COR-L47 (cell line): ENCODE results near the gene SH3TC1.

Experiments
- DNase-seq: peaks from one replicate; lab custom pipeline; 2025; lab: John Stamatoyannopoulos, UW

SH3TC1 gene

DNA sequence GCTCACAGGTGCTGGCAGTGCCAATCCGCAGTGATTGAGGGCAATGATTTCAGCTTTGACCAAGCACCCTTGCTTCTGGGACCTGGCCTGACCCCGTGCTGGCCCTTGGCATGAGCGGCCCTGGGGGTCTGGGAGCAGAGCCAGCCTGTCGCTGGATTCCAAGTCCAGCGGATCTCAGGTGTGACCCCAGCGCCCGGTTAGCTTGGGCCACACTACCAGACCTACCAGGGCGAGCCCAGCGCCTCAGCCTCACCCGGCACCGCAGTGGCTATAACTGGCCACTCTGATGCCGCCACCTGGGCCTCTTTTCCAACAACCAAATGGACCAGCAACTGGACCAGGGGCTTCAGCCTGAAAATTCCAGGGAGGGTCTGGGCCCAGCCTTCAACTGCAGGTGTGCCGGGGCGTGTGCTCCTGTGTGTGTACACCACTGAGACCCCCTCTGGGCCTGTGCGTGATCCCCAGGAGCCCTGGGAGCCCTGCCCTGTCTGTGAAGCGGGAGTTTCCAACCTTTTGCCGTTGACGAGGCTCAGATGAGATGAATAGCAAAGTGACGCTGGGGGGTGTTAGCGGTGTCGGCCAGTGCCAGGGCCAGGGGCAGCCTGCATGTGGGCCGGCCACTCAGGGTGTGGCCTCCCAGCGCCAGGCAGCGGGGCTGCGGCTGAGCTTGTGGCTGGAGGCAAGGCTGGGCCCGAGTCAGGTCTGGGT, 658 bp downstream of the SH3TC1 start:
- no peak for DNase-seq

DNA sequence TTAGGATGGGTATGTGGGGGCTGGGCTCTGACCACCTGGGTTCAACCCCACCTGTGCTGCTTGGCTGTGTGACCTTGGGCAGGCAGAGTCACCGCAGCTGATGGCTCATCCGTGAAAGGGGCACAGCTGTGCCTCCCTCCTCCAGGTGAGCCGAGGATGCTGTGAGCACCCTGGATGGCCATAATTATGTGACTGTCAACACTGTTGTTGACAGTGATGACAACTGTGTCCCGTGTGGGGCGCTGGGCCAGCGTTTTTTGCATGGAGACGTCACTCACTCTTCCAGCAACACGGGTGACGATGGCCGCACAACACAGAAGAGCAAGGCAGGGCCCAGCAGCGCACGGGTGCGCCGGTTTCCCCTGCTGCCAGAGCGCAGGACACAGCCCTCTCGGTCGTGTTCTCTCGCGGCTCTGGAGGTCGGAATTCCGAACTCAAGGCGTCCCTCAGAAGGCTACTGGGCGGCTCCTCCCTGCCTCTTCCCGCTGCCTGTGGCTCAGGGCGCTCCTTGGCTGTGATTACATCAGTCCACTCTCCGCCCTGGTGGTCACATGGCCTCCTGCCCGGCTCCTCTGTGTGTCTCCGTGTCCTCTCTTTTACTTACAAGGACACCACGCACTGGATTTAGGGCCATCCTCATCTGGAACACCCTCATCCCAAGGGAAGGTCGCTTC, 1.3 kb downstream of the SH3TC1 start:
- DNase-seq = no peak

DNA sequence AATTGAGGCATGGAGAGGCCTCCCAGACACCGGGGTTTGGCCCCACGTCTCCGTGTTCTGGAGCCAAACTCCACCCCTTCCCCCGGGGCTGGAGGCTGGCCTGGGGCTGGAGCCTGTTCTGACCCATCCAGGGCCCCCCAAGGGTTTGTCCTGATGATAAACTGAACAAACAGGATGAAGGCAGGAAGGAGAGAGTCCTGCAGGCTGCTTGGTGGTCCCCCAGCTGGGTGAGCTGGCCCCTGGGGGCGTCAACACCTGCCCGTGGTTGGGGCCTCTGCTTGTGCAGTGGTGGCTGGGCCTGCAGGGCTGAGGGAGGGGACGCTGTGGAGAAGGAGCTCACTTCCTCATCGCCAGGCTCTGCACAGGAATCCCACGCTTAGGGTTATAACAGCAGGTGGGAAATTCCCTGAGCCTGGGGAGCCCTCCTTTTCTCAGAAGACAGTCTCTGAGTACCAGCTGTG, 2.3 kb downstream of the SH3TC1 start:
- DNase-seq = no peak

DNA sequence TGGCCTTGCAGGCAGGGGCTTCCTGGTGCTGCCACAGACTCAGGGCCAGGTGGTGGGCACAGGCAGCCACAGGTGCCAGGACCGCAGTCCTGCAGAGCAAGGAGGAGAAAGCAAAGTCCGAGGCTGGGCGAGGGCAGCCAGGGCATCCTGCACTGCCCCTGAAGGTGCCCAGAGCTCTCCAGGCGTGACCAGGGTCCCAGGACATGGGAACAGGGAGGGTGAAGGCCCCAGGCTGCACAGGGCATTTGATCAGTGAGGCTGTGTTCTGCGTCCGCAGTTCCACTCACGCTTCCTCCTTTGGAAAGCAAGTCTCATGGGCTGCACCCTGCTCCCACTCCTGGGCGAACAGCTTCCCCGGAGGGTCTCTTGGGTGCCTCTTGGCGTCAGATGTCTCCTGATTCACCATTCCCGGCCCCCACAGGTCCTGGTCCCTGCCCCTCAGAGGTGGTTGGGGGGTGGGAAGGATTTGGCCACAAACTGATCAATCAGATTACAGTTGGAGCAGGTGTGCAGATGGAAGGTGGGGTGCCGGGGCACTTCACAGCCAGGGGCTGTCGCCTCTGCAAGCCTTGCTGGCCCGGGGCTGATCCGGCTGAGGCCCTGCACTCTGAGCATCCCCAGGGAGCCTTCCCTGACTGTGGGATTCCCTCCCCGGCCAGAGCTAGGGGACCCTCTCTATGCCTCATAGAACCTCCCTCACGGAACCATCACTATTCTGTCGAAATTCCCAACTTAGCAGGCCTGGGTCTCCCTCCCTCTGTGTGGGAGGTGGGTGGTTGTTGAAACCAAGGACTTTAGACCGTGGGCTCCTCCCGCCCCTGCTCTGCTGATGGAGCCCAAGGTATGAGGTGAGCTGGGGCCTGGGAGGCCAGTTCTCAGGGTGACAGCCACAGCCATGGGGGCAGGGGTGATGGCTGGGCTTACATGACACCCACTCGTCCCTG, 3.3 kb downstream of the SH3TC1 start:
- DNase-seq = no peak

DNA sequence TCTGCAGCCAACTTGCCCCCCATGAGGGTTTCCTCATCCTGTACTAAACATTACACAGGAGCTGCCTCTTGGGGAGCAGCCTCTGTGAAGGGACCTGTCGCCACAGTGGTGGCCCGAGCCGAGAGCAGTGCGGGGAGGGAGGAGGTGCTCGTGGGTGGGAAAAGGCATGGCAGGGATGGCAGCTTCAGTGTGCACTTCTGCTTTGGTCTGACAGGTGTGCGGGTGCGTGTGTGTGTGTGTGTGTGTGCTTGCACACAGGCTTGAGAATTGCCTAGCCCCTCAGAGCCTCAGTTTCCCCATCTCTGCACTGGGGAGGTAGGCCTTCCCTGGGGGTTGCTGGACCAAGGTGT, 3.9 kb downstream of the SH3TC1 start:
- no peak for DNase-seq

DNA sequence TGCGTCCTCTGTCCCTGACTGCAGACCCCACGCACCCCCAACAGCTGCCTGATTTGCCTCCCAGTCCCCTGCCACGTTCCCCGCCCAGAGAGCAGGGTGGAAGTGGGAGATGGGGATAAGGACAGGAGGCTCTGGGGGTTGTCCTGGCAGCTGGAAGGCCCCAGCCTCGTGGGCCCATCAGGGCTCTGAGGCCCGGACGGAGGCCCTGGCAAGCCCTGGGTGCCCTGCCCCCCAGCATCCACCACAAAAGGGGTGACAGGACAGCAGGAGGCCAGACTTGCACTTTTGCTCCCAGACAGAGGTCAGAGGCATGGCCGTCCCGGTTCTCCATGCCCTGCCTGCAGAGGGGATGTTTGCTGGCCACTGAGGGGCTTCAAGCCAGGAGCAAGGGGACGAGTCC, 4.7 kb downstream of the SH3TC1 start:
- DNase-seq = no peak

DNA sequence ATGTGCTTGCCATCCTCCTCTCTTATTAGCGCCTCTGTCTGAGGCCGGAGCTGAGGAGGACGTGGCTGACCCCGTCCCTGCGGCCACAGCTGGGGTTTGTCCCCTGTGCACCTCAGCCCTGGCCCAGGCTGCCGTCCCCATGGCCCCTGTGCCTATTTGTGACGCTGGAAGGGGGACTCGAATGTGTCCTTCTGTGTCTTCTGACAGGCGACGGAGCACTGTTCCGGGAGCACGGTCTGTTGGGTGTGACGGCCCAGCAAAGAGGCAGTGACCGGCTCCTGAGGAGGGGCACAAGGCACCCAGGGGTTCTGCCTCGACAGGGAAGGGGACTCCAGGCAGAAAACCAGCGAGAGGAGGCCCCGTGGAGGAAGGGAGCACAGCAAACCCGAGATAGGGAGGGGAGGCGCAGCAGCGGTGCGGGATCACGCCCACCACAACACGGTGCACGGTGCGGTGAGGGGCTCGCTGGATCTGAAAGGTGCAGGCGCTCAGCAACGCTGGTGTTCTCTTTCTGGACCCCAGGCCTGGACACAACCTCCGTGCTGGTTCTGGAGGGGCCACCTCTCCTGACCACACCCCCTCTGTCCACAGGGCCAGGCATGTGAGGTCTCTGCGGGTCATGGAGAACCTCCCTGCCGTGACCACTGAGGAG, 5.6 kb downstream of the SH3TC1 start:
- no peak for DNase-seq

DNA sequence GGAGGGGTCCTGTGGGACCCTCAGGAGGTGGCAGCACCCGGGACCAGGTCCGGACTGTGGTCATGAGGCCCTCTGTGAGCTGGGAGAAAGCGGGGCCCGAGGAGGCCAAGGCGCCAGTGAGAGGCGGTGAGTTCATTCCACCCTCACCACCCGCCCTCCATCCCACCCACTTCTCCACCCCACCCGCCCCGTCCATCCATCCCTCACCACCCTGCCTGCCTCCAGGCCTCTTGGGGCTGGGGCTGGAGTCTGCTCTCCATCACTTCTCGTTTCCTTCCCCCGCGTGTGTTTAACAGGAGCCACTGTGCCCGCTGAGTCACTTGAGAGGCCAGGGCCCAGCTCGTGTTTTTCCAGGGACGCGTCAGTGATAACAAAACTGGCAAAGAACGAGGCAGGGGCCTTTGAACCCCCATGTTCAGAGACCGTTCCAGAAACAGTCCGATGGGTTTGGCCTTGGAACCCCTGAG, 6.2 kb downstream of the SH3TC1 start:
- DNase-seq = no peak

DNA sequence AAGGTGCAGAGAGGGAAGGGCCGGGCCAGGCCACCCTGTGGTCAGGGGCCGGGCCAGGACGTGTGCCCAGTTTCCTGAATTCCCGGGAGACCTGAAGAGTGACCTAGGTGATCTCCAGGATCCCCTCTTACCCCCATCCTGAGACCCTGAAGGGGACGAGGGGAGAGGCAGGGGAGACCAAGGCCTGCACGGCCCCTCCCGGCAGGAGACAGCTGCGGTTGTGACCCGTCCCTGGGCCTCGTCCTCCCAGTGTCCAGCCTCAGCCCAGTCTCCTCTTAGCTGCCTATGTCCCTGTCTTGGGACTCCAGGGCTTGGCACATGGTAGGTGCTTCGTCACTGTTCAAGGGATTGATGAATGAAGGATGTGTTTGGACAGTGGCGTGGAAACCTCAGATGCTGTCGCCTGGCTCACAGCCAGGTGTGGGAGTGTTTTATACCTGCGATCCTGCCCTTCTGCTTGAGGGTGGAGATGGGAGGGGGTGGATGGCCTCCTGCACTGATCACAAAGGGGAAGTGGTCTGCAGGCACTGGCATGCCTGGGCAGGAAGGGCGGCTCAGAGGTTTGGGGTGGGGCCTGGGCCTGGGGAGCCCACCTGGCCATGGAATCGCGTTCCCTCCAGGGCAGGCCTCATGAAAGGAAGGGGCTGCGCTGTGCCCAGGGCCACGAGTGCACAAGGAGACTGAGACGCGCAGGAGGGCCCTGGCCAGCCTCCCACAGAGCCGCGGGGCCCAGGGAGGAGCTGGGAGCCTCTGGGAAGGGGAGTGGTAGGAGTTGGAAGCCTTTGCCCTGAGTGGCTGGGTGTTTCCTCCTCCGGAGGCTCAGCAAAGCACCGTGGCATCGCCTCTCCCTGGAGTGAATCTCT, 6.9 kb downstream of the SH3TC1 start:
- peak; percentile 78 for DNase-seq

DNA sequence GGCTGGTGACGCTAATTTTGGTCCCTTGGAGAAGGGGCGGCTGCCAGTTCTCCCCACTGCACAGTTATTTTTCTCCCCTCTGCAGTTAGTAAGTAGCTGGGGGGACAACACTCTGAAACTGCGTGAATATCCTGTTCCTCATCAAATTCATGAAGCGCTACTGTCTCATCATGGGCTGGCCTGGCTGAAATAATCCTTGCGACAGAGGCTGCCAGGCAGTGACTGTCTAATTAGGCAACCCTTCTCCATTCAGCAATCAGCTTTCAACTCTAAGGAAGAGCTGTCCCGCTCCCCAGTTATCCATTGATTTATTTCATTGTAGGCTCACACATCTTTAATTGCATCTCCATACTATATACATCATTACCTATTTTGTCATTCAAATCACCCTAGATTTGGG, 8.2 kb downstream of the SH3TC1 start:
- DNase-seq = no peak

DNA sequence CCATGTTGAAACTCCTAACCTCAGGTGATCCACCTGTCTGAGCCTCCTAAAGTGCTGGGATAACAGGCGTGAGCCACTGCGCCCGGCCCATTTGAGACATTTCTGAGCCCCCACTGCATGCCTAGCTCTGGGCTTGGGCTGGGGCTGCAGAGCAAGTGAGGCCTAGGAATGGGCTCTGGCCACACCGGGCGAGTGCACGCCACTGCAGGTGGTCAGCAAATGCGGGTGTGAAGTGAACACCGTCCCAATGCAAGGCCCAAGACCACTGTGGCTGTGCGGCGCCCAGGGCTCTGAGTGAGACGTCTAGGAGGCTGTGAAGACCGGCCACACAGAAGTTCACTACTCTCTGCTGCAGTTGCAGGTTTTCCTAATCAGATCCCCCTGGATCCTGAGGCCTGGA, 9.5 kb downstream of the SH3TC1 start:
- DNase-seq = no peak

DNA sequence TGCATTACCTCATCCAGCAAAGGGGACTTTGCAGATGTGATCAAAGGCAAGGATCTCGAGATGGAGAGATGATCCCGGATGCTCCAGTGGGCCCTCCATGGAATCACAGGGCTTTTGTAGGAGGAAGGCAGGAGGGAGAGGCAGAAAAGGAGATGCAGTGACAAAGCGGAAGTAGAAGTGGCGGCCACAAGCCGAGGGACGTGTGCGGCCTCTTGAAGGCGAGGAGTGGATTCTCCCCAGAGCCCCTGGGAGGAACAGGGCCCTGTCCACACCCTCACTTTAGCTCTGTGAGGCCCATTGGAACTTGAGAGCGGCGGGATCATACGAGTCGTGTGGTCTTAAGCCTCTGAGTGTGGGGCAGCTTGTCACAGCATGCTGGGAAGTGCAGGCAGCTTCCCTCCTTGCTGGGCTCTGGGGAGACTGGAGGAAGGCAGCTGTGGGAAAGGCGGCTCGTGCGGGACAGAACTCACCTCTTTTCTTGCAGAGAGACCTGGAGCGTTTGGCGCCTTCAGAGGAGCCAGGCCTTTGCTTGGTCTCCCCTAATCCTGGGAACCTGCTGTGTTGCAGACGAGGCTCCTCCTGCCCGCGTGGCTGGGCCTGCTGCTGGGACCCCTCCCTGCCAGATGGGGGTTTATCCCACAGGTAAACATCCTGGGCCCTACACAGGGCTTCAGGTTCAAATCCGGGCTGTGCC, 10.2 kb downstream of the SH3TC1 start:
- no peak for DNase-seq

DNA sequence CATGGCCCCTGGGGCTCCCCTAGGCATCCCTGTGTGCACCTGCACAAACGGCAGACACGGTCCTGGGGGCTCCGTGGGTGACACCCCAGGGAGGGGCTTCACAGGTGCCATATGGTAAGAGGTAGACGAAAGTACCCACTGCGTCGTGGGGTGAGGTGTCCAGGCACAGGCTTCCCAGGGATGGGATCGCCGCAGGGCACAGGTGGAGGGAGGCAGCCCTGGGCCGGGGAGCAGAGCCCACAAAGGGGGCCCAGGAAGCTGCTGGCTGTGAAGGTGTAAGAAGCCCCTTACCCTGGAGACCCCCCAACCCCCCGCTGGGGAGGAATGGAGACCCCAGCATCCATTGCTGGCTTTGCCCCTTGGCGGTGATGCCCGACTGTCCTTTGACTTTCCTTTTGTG, 10.9 kb downstream of the SH3TC1 start:
- DNase-seq = no peak

DNA sequence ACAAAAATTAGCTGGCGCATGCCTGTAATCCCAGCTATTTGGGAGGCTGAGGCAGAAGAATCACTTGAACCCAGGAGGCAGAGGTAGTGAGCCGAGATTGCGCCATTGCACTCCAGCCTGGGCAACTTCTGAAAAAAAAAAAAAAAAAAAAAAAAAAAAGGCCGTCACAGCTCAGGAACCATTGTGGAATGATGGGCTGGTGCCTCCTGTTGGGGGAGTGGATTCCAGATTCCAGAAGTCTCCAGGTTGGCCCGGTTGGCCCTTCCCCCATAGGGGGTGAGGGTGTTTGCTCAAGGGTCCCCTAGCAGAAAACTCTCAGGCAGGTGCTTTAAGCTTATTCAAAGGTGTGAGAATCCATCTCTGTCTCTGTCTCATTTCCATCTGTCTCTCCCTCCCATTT, 11.5 kb downstream of the SH3TC1 start:
- DNase-seq = no peak

DNA sequence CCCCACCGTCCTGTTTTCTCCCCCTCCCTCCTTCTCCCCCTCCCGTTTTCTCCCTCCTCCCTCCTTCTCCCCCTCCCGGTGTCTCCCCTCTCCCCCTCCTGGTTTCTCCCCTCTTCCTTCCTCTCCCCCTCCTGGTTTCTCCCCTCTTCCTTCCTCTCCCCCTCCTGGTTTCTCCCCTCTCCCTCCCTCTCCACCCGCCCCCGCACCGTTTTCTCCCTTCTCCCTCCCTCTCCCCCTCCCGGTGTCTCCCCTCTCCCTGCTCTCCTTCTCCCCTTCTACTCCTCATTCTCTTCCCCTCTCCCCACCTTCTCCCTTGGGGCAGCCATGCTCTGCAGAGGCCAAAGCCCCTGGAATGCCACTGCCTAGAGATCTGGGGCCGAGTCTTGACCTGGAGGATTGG, 12.2 kb downstream of the SH3TC1 start:
- DNase-seq = no peak

DNA sequence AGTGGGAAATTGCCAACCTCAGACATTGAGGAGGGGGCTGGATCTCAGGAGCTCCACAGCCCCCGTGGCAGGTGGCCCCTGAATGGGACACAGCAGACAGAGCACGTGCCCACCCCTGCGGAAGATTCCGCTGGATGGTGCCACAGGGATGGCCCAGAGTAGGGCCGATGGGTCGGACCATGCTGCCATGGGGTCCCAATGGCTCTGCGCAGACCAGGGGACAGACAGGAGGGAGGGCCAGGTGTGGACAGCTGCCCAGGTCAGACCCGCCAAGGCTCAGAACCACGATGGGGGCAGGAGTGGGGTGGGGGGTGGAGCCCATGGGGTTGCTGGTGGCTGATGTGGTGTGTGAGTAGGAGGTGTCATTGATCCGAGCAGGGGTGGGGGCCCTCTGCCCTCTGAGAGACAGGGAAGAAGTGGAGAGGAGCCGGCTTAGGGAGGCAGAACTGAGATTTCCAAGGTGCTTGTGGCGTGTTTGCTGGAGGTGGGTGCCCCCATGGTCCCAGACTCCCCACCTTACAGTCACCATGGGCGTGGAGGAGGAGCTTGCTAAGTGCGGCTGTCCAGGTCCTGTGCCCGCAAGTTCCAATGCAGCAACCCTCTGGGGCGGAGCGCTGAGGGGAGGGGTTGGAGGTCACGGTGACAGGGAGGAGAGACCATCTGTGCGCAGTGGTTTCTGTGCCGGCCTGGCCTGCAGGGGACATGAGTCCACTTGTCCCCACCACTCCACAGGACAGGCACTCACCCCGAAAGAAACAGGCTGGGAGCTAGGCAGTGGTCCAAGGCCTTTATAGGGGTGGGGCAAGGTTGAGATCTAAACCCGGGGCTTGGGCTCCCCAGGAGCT, 12.9 kb downstream of the SH3TC1 start:
- DNase-seq = no peak

DNA sequence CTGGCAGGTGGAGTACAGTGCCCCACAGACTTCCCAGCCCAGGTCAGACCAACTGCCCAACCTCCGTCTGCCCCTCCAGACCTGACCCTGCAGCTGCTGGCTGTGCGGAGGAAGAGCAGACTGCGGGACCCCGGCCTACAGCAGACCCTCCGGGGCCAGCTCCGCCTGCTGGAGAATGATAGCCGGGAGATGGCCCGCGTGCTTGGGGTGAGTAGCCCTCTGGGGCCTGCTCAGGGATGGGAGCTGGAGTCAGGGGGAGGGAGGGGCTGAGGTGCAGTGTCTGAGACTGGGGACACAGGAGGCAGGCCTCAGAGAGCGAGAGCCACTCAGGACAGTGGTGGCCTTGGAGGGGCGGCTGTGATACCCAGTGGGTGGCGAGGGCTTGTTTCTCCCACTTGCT, 13.5 kb downstream of the SH3TC1 start:
- no peak for DNase-seq

DNA sequence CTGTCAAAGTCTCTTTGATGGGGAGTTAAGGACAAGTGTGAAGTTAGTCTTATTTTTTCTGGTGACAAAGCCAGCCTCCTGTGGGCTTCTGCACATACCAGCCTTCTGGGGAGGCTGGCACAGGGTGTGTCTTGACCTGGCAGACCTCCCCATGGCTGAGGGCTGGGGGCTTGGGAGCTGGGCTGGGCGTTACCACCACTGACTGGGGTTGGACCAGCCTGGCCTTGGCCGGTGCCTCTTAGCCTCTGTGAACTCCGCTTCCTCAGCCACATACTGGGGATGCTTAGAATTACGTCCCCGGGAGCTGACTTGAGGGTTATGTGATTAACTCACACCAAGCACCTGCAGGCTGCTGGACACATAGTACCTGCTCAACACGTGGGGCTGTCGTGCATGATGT, 14.0 kb downstream of the SH3TC1 start:
- DNase-seq = no peak

DNA sequence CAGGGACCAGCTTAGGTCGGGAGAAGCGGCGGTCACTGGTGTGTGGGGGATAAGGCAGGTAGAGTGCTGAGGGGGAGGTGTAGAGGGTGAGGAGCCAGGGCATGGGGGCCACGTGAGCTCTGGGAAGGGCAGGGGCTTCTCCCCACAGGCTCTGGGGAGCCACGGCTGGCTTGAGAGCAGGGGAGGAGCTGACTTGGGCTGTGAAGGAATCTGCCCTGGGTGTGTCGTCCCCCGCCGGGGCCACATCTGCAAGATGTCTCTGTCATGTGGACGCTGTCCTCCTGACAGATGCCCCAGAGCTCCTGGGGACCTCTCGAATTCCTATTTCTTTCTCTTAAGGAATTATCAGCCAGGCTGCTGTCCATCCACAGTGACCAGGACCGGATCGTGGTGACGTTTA, 15.0 kb downstream of the SH3TC1 start:
- no peak for DNase-seq

DNA sequence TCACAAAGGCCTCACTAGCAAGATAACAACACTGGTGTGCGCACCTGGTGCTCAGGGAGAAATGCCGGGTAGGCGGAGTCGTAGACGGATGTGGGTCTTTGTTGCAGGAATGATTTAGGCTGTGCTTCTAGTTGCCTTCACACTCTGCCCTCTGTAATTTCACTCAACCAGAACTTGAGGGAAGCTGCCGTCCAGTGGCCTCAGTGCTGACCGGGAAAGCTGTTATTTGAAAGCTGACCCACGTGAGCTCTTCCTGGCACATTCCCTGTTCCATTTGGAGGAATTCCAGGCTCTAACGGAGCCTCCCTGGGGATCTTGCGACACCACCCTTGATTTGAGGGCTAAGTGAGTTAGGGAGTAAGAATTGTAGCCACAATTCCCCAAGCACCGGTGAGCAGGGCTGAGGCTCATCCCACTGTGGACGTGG, 15.9 kb downstream of the SH3TC1 start:
- DNase-seq = peak; percentile 69
